RCC 7860 (cell line): ENCODE data around the gene ST3GAL4.
"Not testable (repeated sequence)": the region's sequence is repeated elsewhere in the genome, so short reads cannot be mapped to it uniquely, and the experiment has no call there.

Experiments
- DNase-seq: peaks from one replicate; pipeline ENCODE4 v3.0.0-alpha.2; 2015; ENCODE audit warnings: low spot score
- FAIRE-seq: peaks from 2 replicates; lab custom pipeline; 2012; peaks lifted over from hg19 to GRCh38; lab: Jason Lieb, UNC

Gene ST3GAL4, protein sequence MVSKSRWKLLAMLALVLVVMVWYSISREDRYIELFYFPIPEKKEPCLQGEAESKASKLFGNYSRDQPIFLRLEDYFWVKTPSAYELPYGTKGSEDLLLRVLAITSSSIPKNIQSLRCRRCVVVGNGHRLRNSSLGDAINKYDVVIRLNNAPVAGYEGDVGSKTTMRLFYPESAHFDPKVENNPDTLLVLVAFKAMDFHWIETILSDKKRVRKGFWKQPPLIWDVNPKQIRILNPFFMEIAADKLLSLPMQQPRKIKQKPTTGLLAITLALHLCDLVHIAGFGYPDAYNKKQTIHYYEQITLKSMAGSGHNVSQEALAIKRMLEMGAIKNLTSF

DNA sequence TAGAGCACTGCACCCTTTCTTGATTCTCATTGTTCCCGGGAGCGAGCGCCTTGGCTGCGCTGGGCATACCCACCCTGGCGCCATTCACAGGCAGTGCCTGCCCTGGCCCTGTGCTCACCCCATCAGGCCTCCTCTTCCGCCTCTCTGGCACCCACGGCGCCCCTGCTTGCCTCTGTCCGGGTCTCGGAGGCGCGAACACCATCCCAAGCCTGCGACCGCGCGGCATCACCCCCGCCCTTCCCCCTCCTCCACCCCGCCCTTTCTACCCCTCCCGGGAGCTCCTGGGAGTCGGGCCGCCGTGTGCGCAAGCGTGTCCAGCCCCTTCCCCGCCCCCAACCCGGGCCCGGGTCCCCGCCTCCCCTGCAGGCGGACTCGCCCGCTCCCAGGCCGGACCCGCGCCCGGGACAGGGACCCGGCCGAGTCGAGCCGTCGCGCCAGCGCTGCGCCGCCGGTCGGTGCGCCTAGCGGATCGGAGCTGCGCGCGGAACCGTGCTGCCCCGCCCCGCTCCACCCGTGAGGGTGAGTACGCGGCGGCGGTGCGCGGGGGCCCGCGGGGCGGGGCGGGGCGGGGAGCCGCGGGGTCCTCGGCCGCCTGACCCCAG lies at the start of gene ST3GAL4:
TSS of gene ST3GAL4 (plus strand) at position 363 of the 602 bp plus-strand sequence. CDS start 50,470 bp downstream, outside the sequence.
- peak; percentile 54 for DNase-seq

DNA sequence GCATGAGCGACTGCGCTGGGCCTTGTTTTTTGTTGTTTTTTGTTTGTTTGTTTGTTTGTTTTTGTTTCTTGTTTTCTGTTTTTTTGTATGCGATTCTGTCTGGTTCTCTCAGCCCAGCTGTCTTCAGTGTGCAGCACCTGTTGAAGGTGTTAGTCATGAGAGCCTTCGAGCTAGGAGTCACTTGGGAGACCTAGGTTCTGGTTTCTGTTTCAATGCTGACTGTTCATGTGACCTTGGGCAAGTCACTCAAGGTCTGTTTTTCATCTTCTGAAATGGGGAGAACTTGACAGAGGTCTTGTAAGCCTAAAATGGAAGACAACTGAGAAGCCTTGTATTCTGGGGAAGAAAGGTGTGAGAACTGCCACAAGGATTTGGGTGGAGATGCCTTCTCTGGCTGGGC lies 49.8 kb upstream of the ST3GAL4 start:
- FAIRE-seq, result no peak
- no peak for DNase-seq

More for the DNA sequence above, at the start of gene ST3GAL4:
- no peak for FAIRE-seq

DNA sequence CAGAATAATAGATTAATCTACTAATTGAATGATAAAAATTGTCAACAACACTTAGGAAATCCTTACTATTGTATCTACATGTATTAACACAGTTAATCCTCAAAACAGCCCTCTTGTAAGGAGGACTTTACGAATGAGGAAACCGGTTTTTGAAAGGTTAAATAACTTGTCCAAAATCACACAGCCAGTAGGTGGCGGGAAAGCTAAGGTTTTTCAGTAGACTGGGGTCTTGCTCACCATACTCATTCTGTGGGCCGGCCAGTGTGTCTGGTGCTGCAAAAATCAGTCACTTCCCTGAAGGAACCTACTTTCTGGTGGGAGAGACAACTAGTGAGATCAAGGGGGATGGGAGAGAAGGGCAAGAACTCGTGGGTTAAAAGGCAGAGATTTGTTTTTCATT lies 47.8 kb upstream of the ST3GAL4 start:
- no peak for FAIRE-seq
- DNase-seq, result no peak

DNA sequence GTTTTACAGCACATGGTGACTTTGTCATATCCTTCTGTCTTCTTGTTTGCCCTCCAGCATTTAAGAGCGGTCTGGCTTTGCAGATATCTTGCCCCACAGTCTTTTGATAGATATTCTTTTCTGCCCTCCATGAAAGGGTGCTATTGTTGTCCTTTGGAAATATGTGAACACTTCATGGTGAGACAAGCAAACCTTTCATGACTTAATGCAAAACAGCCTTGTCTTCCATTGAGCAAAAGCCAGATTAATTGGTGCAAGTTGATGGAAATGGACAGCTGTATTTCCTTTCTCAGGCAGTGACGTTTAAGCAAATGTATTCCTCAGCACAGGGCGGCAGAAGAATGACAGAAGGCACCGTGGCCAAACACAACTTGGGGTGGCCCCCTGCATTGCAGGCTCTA lies 47.2 kb upstream of the ST3GAL4 start:
- FAIRE-seq, result no peak

DNA sequence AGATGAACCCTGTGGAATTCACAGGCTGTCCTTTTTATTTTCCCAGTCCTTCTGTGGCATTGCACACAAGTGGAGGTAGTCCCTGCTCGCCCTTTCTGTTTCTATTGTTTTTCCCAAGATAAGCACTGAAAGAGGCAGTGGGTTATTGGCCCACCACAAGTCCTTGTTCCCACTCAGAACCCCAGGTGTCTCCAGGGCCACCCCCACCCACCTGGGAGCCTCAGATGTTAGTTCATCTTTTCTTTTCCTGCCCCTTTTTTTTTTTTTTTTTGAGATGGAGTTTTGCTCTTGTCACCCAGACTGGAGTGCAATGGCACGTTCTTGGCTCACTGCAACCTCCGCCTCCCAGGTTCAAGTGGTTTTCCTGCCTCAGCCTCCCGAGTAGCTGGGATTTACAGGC lies 46.7 kb upstream of the ST3GAL4 start:
- DNase-seq, FAIRE-seq: not testable (repeated sequence)

More for the DNA sequence above, 47.2 kb upstream of the ST3GAL4 start:
- no peak for DNase-seq

DNA sequence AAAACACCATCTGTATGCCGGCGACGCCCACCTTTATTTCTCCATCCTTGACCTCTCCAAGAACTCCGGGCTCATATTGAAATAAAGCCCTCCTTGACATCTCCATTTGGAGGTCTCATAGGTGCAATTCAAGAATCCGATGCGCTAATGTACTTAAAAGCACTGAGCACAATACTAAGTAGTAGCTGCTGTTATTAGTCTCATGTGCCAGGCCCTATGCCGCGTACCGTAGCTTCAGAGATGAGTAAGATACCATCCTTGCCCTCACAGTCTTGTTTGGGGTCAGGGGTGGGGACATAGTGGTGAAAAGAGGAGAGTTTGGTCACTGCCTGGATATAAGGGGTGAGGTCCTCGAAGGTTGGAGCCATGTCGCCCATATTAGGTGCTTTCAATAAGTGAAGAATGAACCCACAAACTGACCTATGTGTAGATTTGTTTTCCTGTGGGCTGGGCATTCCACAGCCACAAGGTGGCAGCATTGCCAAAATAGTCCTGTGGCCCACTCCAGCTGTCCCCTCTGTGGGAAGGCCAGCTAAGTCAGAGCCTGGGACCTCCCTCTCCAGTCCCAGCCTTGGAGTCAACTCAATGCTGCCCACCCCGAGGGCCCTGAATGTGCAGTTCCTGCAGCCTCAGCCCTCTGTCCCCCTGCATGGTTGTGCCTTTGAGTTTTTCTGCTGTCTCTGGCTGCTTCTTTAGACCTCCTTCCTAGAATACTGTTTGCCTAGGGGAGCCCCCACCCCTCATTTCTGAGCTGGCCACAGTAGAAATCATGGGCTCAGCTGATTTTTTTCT lies 45.1 kb upstream of the ST3GAL4 start:
- FAIRE-seq (no peak), DNase-seq (peak; percentile 39)

DNA sequence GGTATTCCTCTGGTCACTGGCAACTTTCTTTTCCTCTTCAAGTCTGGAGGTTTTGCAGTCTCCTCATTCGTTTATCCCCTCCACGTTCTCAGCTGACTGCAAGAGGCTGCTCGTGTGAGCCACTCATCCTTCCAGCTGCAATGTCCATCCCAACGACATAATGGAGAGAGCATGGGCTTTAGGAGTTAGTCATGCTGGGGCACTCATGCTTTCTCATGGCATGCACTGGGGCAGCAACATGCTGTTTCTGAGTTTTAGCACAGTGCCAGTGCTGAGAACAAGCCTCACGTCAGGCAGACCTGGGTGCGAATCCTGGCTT lies 44.5 kb upstream of the ST3GAL4 start:
- no peak for FAIRE-seq
- DNase-seq, result no peak

DNA sequence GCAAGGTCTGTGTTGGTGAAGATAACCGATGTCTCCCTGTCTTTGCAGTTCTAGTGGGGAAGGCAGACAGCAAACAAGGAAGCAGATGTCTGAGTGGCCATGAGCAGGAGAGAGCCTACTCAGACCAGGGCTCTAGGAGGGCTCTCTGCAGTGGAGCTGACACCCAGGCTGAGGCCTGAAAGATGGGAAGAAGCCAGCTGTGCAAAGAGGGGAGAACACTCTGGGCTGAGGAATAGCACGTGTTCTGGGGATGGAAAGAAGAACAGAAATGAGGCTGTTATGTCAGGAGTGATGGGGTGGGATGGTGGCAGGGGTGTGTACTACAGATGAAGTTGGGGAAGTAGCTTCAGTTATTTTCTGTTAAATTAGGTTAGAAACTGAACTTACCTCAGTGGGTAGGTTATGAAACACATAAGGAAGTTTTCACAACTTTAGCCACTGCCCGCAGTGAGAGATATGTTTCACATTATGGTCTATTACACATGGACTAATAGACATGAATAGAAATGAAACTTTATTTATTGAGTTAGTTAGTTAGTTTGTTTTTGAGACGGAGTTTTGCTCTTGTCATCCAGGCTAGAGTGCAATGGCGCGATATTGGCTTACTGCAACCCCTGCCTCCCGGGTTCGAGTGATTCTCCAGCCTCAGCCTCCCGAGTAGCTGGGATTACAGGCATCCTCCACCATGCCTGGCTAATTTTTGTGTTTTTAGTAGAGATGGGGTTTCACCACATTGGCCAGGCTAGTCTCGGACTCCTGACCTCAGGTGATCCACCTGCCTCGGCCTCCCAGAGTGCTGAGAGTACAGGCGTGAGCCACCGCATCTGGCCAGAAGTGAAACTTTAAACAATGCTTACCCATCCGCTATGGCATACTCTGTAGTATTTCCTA lies 43.8 kb upstream of the ST3GAL4 start:
- FAIRE-seq (no peak), DNase-seq (no peak)

DNA sequence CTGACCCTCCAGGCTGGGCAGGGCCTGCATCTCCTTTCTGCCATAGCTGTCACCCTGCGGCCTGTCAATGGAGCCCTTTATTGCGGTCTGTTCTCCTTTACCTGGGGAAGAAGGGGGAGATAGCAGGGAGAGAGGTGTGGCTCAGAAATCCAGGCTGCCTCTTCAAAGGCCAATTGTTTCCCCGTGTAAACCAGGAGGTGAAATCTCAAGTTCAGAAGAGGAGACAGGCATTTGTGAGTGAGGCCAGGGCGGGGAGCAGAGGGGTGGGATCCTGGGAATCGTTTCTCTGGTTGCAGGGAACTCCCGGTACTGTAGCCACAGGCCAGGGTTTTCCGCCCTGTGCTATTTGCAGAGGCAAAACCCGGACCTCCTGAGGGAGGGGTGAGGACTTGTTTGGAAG lies 42.5 kb upstream of the ST3GAL4 start:
- FAIRE-seq (no peak), DNase-seq (no peak)

DNA sequence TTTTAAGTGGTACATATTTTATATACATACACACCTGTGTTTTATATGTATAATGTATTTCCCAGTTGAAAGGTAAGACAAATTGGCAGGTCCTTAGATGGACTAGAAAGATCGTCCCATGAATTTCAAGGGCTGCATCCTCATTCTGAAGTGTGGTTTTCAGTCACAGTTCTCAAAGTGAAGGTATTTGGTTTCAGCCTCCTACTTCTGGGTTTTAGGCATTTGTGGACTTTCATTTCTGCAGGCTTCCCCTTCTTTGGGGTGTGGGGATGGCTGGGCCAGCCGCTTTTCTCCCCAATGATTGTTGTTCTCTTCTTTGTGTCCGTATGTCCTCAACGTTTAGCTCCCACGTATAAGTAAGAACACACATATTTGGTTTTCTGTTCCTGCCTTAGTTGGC lies 41.7 kb upstream of the ST3GAL4 start:
- no peak for DNase-seq
- no peak for FAIRE-seq

DNA sequence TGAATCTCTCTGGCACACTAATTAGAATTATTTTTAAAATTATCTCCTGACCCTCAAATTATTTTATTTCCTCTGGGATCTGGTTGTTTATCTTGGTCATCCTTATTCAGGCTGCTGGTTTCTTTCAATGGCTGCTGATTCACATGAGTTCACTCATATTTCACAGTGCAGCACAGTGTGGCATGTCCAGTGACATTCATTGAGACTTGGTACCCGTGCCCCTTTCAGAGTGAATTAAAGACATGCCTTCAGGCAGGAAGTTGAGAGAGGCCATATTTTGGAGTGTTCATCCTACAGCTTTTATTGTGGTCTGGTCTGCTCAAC lies 38.1 kb upstream of the ST3GAL4 start:
- no peak for FAIRE-seq

DNA sequence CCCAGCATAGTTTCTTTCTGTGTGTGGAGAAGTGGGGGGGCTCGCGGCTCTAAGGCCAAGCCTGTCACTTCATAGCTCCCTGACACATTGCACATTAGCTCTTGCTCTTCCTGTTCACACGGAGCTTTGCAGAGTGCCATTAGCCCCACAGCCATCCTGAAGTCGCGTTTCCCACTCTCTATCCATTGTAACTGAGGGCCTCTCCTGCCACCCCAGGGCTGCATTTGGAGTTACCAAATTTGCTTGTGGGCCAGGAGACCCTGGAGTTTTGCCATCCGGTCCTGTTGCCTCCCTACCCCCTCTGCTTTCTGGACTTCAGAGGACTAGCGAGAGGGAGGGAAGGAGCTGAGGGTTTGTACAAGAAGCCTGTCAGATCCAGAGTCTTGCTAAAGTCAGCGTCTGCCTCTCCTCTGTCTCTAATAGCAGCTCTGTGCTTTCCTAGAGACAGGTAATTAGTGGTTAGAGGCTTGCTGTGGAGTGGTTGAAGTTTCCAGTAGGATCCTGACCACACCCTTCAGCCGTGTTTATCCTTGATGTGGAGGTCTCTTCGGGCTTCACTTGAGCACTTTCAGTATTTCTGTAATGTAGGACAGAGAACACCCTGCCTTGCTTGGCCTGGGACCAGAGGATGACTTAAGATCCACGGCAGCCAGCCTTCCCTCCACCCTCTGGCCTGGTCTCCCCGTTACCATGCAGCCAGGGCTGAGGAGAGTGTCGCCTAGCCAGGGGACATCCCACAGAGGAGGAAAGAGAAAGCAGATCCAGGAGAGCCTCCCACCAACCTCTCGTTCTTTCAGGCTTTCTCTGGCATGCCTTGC lies 37.5 kb upstream of the ST3GAL4 start:
- DNase-seq (peak; percentile 61), FAIRE-seq (no peak)

More for the DNA sequence above, 38.1 kb upstream of the ST3GAL4 start:
- DNase-seq, result no peak

DNA sequence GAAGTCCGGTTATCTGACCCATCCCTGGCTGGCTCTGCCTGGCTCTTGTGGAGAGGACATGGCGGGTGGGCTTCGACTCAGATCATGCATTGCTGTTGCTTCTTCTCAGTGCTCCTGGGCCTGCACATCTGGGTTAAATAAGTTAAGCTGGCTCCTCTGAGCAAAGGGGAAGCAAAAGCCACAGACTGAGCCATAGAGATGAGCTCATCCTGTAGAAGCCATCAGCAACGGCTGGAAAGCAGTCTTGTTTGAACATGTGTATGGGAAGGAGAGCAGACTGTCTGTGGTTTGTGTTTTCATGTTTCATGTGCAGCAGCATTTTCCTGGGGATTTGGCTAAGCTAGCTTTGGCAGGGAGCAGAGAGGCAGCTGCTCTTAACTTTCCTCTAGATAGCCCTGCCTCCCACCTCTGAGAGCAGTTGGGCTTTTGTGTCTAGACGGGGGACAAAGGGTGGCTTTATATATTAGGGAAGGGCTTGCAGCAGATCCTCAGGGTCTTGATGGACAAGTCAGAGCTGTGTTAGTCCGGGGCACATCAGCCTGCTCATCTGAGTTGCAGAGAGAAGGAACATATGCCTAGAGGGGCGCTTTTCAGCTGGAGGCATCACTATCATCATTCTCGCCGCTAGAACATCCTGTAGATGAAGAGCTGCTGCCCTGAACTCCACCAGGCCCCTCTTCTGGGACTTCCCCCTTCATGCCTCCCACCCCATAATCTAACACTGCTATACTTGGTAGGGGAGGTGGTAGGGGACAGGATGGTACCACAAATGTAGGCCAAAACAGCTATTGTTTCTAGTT lies 36.7 kb upstream of the ST3GAL4 start:
- peak; percentile 83 for FAIRE-seq
- peak; percentile 81 for DNase-seq

DNA sequence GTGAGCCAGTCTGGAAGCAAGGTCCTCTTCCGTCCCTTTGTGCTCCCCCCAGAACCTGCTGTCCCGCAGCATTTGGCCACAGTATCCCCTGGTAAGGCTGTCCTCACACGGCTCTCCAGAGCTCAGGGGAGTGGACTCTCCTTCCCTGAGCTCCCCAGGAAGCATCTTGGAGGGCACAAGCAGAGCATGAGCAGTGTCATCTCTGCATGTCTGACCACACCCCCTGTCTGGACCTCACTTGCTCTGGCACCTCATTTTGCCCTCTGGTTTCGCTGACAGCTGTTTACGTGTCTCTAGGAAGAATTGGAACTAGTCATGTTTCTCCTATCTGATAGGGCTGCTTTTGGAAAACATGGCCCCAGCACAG lies 36.1 kb upstream of the ST3GAL4 start:
- no peak for FAIRE-seq
- DNase-seq, result no peak

DNA sequence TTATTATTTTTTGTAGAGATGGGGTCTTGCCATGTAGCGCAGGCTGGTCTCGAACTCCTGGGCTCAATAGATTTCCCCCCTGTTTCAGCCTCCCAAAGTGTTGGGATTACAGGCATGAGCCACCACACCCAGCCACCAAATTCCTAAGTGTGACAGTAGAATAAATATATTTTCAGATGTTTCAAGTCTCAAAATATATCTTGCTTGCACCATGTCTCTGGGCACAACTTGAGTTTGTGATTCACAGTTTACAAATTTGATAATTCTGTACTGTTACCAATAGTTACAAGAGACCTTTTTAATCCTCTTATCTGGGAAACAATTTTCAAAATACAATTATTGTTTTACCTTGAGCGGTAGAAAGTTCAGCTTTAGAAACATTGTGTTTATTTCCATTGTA lies 32.5 kb upstream of the ST3GAL4 start:
- DNase-seq, result no peak
- no peak for FAIRE-seq

DNA sequence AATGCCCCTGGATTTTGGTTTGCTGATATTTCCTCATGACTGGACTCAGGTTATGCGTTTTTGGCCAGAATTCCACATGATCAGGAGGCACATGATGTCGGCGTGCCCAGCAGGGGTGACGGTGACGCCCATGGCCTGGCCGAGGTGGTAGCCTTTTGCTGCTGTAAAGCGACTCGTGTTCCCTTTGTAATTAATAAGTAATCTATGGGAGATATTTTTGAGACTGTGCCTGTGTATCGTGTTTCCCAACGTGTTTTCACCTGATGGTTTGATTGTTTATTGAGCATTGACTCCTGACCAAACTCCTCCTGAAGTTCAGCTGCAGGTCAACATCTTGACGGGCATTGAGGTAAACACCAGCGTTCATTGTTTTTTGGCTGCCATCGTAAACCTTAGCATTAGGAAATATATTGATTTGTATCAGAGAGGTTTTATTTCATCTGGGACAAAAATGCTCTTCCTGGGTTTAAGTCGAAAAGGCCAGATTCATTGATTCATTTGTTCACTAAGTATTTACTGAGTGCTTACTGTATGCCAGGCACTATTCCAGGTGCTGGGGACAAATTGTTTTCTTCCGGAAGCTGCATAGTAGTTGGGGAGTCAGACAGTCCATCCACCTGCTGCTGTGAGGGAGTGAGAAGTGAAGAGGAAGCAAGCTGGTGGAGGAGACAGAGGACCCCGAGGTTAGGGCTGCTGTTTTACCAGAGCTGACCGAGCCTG lies 28.0 kb upstream of the ST3GAL4 start:
- DNase-seq (no peak), FAIRE-seq (no peak)

DNA sequence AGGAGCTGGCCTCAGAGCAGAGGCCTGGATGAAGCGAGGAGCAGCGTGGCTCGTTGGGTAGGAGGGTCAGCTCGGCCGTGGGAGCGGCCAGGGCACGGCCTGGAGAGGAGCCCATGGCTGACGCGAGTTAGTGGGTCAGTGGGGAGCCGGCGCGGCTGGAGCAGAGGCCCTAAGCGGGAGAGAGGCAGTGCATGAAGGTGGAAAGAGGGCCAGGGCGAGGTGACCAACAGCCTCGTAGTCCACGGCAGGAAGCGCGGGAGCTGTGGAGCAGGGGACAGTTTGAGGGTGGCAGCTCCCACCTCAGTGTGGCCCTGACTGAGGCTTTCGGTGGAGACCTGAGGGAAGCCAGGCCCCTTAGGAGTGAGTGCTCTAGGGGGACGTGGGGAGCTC lies 27.5 kb upstream of the ST3GAL4 start:
- FAIRE-seq (no peak), DNase-seq (no peak)

DNA sequence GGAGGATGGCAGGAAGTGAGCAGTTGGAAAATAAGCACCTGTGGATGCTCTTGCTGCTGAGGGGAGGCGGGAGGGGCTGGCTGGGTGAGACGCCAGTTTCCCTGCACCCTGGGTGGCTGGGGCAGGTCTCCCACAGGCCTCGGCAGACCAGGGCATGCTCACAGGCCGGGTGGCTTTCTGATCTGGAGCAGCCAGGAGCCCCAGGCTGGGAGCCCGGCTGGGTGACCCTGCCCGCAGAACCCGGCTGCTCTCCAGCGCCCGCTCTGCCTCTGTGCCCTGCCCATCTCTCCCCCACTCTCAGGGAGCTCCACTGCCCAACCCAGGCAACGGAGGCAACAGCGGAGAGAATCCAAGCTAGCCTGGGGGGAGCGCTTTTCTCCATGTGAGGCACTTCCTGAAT lies 27.0 kb upstream of the ST3GAL4 start:
- FAIRE-seq, result no peak
- no peak for DNase-seq
